HepG2 (cell line): ENCODE results near the gene NR2F1. TPM values are rescaled to one million over a fixed set of nuclear protein-coding genes. Genes with fewer than 3 reads are reported as not detected.

Source experiments
- ATF3 ChIP-seq: sonication (generic); formaldehyde crosslinking; IDR thresholded peaks from 2 replicates; pipeline ENCODE4 v1.4.0; 2020; ENCODE audit warnings: missing genetic modification reagents
- ELF4 ChIP-seq: sonication (generic); formaldehyde crosslinking; IDR thresholded peaks from 2 replicates; pipeline ENCODE4 v1.5.0; 2020; ENCODE audit warnings: missing genetic modification reagents, mild to moderate bottlenecking, moderate library complexity, borderline replicate concordance
- GATA4 ChIP-seq: sonication (generic); IDR thresholded peaks from 2 replicates; pipeline ENCODE4 v1.6.1; 2016; ENCODE audit warnings: antibody characterized with exemption, low read depth, borderline replicate concordance
- HNRNPUL1 ChIP-seq: fragments of 200-400 bp; formaldehyde crosslinking; IDR thresholded peaks from 2 replicates; pipeline ENCODE4 v1.6.1; 2017; ENCODE audit warnings: low read depth, mild to moderate bottlenecking, low read length, moderate library complexity
- MZF1 ChIP-seq: sonication (generic); formaldehyde crosslinking; IDR thresholded peaks from 2 replicates; pipeline ENCODE4 v1.8.1; 2023; ENCODE audit warnings: mild to moderate bottlenecking, missing genetic modification reagents, borderline replicate concordance
- NFRKB ChIP-seq: fragments of 450-650 bp; IDR thresholded peaks from 2 replicates; pipeline ENCODE4 v1.6.1; 2017
- RCOR2 ChIP-seq: IDR thresholded peaks from 2 replicates; pipeline ENCODE4 v1.6.1; 2016; ENCODE audit warnings: missing biosample characterization, missing genetic modification reagents
- SATB2 ChIP-seq: sonication (generic); formaldehyde crosslinking; IDR thresholded peaks from 2 replicates; pipeline ENCODE4 v1.5.0; 2020; ENCODE audit warnings: missing genetic modification reagents
- ZBTB38 ChIP-seq: sonication (generic); formaldehyde crosslinking; IDR thresholded peaks from 2 replicates; pipeline ENCODE4 v1.5.1; 2020; ENCODE audit warnings: mild to moderate bottlenecking, missing genetic modification reagents
- ZFP90 ChIP-seq: sonication (generic); formaldehyde crosslinking; IDR thresholded peaks from 2 replicates; pipeline ENCODE4 v1.8.0; 2022; ENCODE audit warnings: missing genetic modification reagents, mild to moderate bottlenecking, inconsistent platforms, borderline replicate concordance
- ZMYM4 ChIP-seq: sonication (generic); formaldehyde crosslinking; IDR thresholded peaks from 2 replicates; pipeline ENCODE4 v1.8.1; 2023; ENCODE audit warnings: mild to moderate bottlenecking, missing genetic modification reagents
- ZNF543 ChIP-seq: sonication (generic); formaldehyde crosslinking; IDR thresholded peaks from 2 replicates; pipeline ENCODE4 v1.4.0; 2020; ENCODE audit warnings: mild to moderate bottlenecking, missing genetic modification reagents
- ZNF558 ChIP-seq: sonication (generic); formaldehyde crosslinking; IDR thresholded peaks from 2 replicates; pipeline ENCODE4 v1.9.0; 2022; ENCODE audit warnings: mild to moderate bottlenecking, missing genetic modification reagents, borderline replicate concordance
- ZNF687 ChIP-seq: sonication (generic); formaldehyde crosslinking; IDR thresholded peaks from 2 replicates; pipeline ENCODE4 v1.5.1; 2020; ENCODE audit warnings: mild to moderate bottlenecking, missing genetic modification reagents, moderate library complexity
- polyA plus RNA-seq, 8 experiments: library from polyadenylated mRNA; depleted of rRNA in 3 of 8; stranded (reverse) in 7 of 8; unstranded in 1 of 8; fragments of >200 nt; fragmentation: Illumina TruSeq in 4 of 8; extraction: Trizol in 4 of 8; gene quantifications; 2 replicates each; pipeline versions ENCODE4 v1.2.1 to v1.2.3, GENCODE V29; 2011 to 2016; ENCODE audit warnings: low read depth in 4 of 8, missing spikeins in 1 of 8, mixed read lengths in 1 of 8; ENCODE audit not compliant: insufficient read depth in 1 of 8
- total RNA-seq, 5 experiments: library from RNA; depleted of rRNA; stranded (reverse); fragments of >200 nt; fragmentation: Illumina TruSeq; extraction: Trizol; gene quantifications; 2 replicates each; pipeline ENCODE4 v1.2.3, GENCODE V29; 2016; ENCODE audit warnings: low read depth in 1 of 5
- TF ChIP-seq, protein P1 (sequence below): sonication (generic); formaldehyde crosslinking; IDR thresholded peaks from 2 replicates; pipeline ENCODE4 v1.5.0; 2020; ENCODE audit warnings: missing genetic modification reagents
- TF ChIP-seq, protein P2 (sequence below): sonication (generic); formaldehyde crosslinking; IDR thresholded peaks from 2 replicates; pipeline ENCODE4 v1.5.0; 2020; ENCODE audit warnings: mild to moderate bottlenecking, missing genetic modification reagents, borderline replicate concordance
- TF ChIP-seq, protein P3 (sequence below): sonication (generic); formaldehyde crosslinking; IDR thresholded peaks from 2 replicates; pipeline ENCODE4 v1.8.1; 2023; ENCODE audit warnings: missing genetic modification reagents, inconsistent platforms, borderline replicate concordance

The NR2F1 gene
- total and polyA plus RNA-seq, 2 of the 13 experiments (the other 11 are each of a cell fraction or from before 2014, with no cell fraction given) = 17.1 to 59.7 TPM

GRCh38 chr5:93621327-93621798, 38.3 kb downstream of the NR2F1 start (continued):
- TF ChIP-seq ATF3 (no peak), RCOR2 (CRISPR knock-in tag) (peak; percentile 48; the same call in 1 of the 2 replicates), ZNF558 (CRISPR knock-in tag) (no peak), ELF4 (CRISPR knock-in tag) (no peak), ZNF687 (CRISPR knock-in tag) (peak; percentile 66), ZNF543 (CRISPR knock-in tag) (no peak), HNRNPUL1 (no peak), SATB2 (CRISPR knock-in tag) (no peak), GATA4 (no peak), ZBTB38 (no peak), ZFP90 (CRISPR knock-in tag) (no peak), ZMYM4 (CRISPR knock-in tag) (peak; percentile 88), NFRKB (no peak), MZF1 (CRISPR knock-in tag) (0 out of 2 replicates have a peak, but pooled peaks have one; percentile 37)
- TF ChIP-seq, protein P1, sequence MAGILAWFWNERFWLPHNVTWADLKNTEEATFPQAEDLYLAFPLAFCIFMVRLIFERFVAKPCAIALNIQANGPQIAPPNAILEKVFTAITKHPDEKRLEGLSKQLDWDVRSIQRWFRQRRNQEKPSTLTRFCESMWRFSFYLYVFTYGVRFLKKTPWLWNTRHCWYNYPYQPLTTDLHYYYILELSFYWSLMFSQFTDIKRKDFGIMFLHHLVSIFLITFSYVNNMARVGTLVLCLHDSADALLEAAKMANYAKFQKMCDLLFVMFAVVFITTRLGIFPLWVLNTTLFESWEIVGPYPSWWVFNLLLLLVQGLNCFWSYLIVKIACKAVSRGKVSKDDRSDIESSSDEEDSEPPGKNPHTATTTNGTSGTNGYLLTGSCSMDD (CRISPR knock-in tag) = no peak
- TF ChIP-seq, protein P2, sequence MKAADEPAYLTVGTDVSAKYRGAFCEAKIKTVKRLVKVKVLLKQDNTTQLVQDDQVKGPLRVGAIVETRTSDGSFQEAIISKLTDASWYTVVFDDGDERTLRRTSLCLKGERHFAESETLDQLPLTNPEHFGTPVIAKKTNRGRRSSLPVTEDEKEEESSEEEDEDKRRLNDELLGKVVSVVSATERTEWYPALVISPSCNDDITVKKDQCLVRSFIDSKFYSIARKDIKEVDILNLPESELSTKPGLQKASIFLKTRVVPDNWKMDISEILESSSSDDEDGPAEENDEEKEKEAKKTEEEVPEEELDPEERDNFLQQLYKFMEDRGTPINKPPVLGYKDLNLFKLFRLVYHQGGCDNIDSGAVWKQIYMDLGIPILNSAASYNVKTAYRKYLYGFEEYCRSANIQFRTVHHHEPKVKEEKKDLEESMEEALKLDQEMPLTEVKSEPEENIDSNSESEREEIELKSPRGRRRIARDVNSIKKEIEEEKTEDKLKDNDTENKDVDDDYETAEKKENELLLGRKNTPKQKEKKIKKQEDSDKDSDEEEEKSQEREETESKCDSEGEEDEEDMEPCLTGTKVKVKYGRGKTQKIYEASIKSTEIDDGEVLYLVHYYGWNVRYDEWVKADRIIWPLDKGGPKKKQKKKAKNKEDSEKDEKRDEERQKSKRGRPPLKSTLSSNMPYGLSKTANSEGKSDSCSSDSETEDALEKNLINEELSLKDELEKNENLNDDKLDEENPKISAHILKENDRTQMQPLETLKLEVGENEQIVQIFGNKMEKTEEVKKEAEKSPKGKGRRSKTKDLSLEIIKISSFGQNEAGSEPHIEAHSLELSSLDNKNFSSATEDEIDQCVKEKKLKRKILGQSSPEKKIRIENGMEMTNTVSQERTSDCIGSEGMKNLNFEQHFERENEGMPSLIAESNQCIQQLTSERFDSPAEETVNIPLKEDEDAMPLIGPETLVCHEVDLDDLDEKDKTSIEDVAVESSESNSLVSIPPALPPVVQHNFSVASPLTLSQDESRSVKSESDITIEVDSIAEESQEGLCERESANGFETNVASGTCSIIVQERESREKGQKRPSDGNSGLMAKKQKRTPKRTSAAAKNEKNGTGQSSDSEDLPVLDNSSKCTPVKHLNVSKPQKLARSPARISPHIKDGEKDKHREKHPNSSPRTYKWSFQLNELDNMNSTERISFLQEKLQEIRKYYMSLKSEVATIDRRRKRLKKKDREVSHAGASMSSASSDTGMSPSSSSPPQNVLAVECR (CRISPR knock-in tag) = peak; percentile 22; the same call in 1 of the 2 replicates
- TF ChIP-seq, protein P3, sequence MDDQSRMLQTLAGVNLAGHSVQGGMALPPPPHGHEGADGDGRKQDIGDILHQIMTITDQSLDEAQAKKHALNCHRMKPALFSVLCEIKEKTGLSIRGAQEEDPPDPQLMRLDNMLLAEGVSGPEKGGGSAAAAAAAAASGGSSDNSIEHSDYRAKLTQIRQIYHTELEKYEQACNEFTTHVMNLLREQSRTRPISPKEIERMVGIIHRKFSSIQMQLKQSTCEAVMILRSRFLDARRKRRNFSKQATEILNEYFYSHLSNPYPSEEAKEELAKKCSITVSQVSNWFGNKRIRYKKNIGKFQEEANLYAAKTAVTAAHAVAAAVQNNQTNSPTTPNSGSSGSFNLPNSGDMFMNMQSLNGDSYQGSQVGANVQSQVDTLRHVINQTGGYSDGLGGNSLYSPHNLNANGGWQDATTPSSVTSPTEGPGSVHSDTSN (CRISPR knock-in tag) = no peak
